ENCODE data around the gene PAM.

DNA sequence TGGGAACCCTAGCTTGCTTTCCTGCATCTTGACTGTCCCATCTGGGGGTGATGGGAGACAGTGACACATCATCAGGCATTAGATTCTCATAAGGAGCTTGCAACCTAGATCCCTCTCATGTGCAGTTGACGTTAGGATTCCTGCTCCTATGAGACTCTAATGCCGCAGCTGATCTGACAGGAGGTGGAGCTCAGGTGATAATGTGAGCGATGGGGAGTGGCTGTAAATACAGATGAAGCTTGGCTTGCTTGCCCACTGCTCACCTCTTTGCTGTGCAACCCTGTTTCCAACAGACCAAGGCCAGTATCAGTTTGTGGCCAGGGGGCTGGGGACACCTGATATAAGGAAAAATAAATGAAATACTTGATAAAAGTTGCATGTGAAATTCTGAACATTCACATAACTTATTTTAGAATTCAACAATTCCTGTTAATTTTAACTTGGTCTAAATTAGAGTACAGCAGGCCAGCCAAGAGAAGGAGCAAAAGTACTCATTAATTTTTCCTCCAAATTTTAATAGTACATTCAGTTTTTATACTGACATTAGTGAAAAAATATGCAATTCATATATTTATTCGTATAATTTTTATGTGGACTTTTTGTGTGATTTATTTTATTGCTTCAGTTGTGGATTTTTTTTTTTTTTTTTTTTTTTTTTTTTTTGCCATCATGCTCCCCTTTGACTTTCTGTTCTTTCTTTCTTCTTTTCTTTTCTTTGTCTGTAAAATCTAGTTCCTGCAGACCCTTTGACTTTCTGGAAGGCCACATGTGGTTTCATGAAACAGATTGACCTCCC is 11.4 kb downstream of the PAM start:
- TF ChIP-seq POLR2AphosphoS5 (IDR thresholded peaks at IDR 0.05; ENCODE audit: low read depth, low read length) (no peak), SIN3A (IDR thresholded peaks at IDR 0.05; ENCODE audit: borderline replicate concordance, insufficient read depth, low read length) (no peak), TAF1 (IDR thresholded peaks at IDR 0.05; ENCODE audit: borderline replicate concordance, insufficient read depth, low read length) (no peak), FOXP2 (optimal IDR thresholded peaks at IDR 0.05; ENCODE audit: borderline replicate concordance, extremely low read depth, extremely low read length, insufficient read depth) (no peak)

All from PFSK-1 (cell line).